Kidney epithelial cell (primary cell): ENCODE data around the gene MYO10. TPM values are rescaled to one million over a fixed set of nuclear protein-coding genes. Genes with fewer than 3 reads are reported as not detected.
"Not testable (repeated sequence)": the region's sequence is repeated elsewhere in the genome, so short reads cannot be mapped to it uniquely, and the experiment has no call there.

Experiments
- DNase-seq: peaks from one replicate; pipeline ENCODE4 v3.0.0-alpha.2; 2010; ENCODE audit warnings: low read depth
- H3K27me3 ChIP-seq: 2 replicates; pipeline ENCODE4 v1.6.0; 2011; ENCODE audit warnings: low read length; ENCODE audit not compliant: control insufficient read depth, insufficient read depth
- H3K36me3 ChIP-seq: 2 replicates; pipeline ENCODE4 v1.5.1; 2011; ENCODE audit warnings: low read length; ENCODE audit not compliant: control insufficient read depth, insufficient read depth
- H3K4me3 ChIP-seq: 2 replicates; pipeline ENCODE4 v1.5.1; 2011; ENCODE audit warnings: low read depth, mild to moderate bottlenecking, control low read depth, low read length
- CTCF ChIP-seq: IDR thresholded peaks from 2 replicates; pipeline ENCODE4 v1.5.1; 2011; ENCODE audit warnings: mild to moderate bottlenecking, moderate library complexity, low read length, control low read depth, inconsistent platforms; ENCODE audit not compliant: insufficient read depth, poor library complexity, severe bottlenecking
- total RNA-seq: library from RNA; depleted of rRNA; stranded (reverse); fragments of >200 nt; gene quantifications from 2 replicates; pipeline ENCODE4 v1.2.3, GENCODE V29; 2015

The MYO10 gene
- total RNA-seq, 1 donor from 2014 or later: 80.3 TPM

GRCh38 chr5:16842896-16843295 is 93.2 kb downstream of the MYO10 start:
- DNase-seq: no peak
- TF ChIP-seq CTCF: no peak
- H3K27me3 ChIP-seq: no peaks in the 10 kb centered on the region
- no peaks in the 10 kb centered on the region for H3K36me3 ChIP-seq
- no peak overlapping the region for H3K4me3 ChIP-seq

DNA sequence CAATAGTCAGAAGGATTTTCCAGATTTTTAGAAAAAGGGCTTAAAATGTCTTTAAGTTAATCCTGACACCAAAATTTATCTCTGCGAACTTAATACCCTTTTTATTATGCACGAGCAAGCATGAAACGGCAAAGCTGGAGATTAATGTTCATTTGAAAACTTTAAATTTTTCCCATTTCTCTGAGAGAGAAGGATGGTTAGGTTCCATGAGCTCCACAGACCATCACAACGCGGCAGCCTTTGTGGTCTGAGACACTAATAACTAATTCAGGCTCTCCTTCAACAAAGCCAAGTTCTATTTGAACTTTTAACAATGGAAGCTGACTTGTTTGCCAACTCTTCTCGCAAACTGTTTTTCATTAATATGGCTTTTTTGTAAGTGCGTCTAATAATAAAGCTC is 94.7 kb downstream of the MYO10 start:
- Histone ChIP-seq H3K36me3 (no peaks in the 10 kb centered on the region), H3K27me3 (no peaks in the 10 kb centered on the region), H3K4me3 (no peak overlapping the region)
- TF ChIP-seq CTCF: no peak
- no peak for DNase-seq

- DNase-seq: no peak
- no peak overlapping the region for H3K4me3 ChIP-seq
- no peaks in the 10 kb centered on the region for H3K27me3 ChIP-seq
- H3K36me3 ChIP-seq: no peaks in the 10 kb centered on the region
- TF ChIP-seq CTCF: no peak
Measured at GRCh38 chr5:16837305-16837704, 98.8 kb downstream of the MYO10 start.

DNA sequence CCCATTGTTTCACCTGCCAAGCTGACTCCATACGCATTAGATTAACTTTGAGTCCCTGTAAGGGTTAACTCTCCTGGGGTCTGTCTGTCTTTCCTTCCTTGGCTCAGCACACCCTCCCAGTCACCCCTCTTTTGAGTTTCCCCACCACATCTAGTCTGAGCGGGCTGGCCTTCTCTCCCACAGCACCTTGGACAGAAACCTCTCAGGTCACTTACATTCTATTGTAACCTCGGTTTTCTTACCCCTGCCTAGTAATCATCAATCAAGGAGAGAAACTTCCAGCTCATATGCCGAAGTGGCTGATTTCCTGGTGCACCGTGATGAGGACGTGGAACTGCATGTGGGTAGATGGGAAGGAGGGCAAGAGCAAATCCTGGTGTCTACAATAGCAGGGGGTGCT is 102.1 kb downstream of the MYO10 start:
- H3K36me3 ChIP-seq: no peaks in the 10 kb centered on the region
- H3K27me3 ChIP-seq: no peaks in the 10 kb centered on the region
- H3K4me3 ChIP-seq: no peak overlapping the region
- DNase-seq: no peak
- no peak for TF ChIP-seq CTCF

GRCh38 chr5:16831326-16831725 is 104.8 kb downstream of the MYO10 start:
- not testable (repeated sequence) for H3K36me3 ChIP-seq, H3K4me3 ChIP-seq, H3K27me3 ChIP-seq, DNase-seq

- Histone ChIP-seq H3K4me3 (no peak overlapping the region), H3K36me3 (no peaks in the 10 kb centered on the region), H3K27me3 (no peaks in the 10 kb centered on the region)
- DNase-seq: no peak
- TF ChIP-seq CTCF: no peak
Measured at GRCh38 chr5:16827755-16828154, 108.3 kb downstream of the MYO10 start.
